Left forelimb (tissue), 1 donor: ENCODE results near the gene TUBA4A.

Source experiments
- DNase-seq: peaks from one replicate; pipeline ENCODE4 v3.0.0-alpha.2; 2018; ENCODE audit warnings: low spot score

Gene TUBA4A

GRCh38 chr2:219286436-219287115 lies 32.9 kb upstream of the TUBA4A start:
- DNase-seq, result peak; percentile 64

- no peak for DNase-seq
Measured at GRCh38 chr2:219285894-219286425, 32.2 kb upstream of the TUBA4A start.

- DNase-seq, result no peak
Measured at GRCh38 chr2:219285373-219285735, 31.6 kb upstream of the TUBA4A start.

- DNase-seq, result no peak
Measured at GRCh38 chr2:219284501-219285372, 31.0 kb upstream of the TUBA4A start.

GRCh38 chr2:219282943-219283581 lies 29.3 kb upstream of the TUBA4A start:
- DNase-seq, result no peak

- no peak for DNase-seq
Measured at GRCh38 chr2:219282375-219282774, 28.7 kb upstream of the TUBA4A start.

GRCh38 chr2:219281588-219281987 lies 27.9 kb upstream of the TUBA4A start:
- no peak for DNase-seq

- no peak for DNase-seq
Measured at GRCh38 chr2:219280651-219281050, 26.9 kb upstream of the TUBA4A start.

- DNase-seq, result peak; percentile 64
Measured at GRCh38 chr2:219279916-219280516, 26.3 kb upstream of the TUBA4A start.

- peak; percentile 100 for DNase-seq
Measured at GRCh38 chr2:219279151-219279915, 25.6 kb upstream of the TUBA4A start, which contains the start of gene DNAJB2. DNAJB2 (plus strand) TSS chr2:219279366; CDS start chr2:219279834, 468 bp downstream.

- no peak for DNase-seq
Measured at GRCh38 chr2:219278655-219279150, 25.0 kb upstream of the TUBA4A start.

- peak; percentile 87 for DNase-seq
Measured at GRCh38 chr2:219277703-219278654, 24.3 kb upstream of the TUBA4A start.

- no peak for DNase-seq
Measured at GRCh38 chr2:219274361-219274921, 20.7 kb upstream of the TUBA4A start.

- no peak for DNase-seq
Measured at GRCh38 chr2:219273937-219274336, 20.2 kb upstream of the TUBA4A start.

GRCh38 chr2:219272995-219273394 lies 19.3 kb upstream of the TUBA4A start:
- DNase-seq, result no peak

- DNase-seq, result no peak
Measured at GRCh38 chr2:219272356-219272755, 18.6 kb upstream of the TUBA4A start.

GRCh38 chr2:219271021-219271420 lies 17.3 kb upstream of the TUBA4A start:
- no peak for DNase-seq

GRCh38 chr2:219270055-219270372 lies 16.3 kb upstream of the TUBA4A start:
- no peak for DNase-seq

GRCh38 chr2:219269362-219270054 lies 15.8 kb upstream of the TUBA4A start:
- DNase-seq, result no peak
